Hair follicle dermal papilla cell (primary cell): ENCODE measurements around the gene BNC1. TPM values are rescaled to one million over a fixed set of nuclear protein-coding genes. Genes with fewer than 3 reads are reported as not detected.

ENCODE experiments used
- total RNA-seq: library from RNA; depleted of rRNA; stranded (reverse); fragments of >200 nt; gene quantifications from 2 replicates; pipeline ENCODE4 v1.2.3, GENCODE V29; 2012

Gene BNC1, protein sequence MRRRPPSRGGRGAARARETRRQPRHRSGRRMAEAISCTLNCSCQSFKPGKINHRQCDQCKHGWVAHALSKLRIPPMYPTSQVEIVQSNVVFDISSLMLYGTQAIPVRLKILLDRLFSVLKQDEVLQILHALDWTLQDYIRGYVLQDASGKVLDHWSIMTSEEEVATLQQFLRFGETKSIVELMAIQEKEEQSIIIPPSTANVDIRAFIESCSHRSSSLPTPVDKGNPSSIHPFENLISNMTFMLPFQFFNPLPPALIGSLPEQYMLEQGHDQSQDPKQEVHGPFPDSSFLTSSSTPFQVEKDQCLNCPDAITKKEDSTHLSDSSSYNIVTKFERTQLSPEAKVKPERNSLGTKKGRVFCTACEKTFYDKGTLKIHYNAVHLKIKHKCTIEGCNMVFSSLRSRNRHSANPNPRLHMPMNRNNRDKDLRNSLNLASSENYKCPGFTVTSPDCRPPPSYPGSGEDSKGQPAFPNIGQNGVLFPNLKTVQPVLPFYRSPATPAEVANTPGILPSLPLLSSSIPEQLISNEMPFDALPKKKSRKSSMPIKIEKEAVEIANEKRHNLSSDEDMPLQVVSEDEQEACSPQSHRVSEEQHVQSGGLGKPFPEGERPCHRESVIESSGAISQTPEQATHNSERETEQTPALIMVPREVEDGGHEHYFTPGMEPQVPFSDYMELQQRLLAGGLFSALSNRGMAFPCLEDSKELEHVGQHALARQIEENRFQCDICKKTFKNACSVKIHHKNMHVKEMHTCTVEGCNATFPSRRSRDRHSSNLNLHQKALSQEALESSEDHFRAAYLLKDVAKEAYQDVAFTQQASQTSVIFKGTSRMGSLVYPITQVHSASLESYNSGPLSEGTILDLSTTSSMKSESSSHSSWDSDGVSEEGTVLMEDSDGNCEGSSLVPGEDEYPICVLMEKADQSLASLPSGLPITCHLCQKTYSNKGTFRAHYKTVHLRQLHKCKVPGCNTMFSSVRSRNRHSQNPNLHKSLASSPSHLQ
- 20.3 and 37.4 TPM in 2 replicates for total RNA-seq

DNA sequence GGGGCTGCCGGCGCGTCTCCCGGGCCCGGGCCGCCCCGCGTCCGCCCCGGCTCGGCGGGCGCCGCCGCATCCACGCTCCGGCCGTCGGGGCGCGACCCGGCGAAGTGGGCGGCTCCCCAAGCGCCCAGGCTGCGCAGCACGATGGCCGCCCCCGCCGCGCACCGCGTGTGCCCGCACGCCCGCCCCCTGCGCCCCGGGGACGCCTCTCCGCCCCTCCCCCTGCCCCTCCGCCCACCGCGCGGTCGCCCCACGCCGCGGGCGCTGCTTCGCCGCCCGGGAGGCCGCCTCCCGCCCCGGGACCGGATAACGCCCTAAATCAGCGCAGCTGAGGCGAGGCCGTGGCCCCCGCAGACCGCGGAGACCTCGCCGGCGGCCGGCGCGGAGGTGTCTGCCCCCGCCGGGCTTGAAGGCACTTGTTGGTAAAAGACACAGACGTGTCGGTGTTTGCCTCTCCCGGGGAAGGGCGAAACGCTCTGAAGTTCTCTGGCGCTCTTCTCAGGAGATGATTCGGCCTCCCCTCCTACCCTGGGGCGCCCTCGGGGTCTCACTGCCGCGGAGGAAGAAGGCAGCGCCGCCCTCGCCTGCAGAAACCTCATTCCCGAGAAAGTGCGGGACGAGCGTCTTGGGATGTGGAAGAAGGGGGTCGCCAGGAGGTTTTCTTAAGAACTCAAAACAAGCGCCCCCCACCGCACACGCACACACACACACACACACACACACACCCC, at the start of gene BNC1:
BNC1 (minus strand) TSS at position 106 of the 725 bp plus-strand sequence; CDS start at position 70, 36 bp downstream.

GRCh38 chr15:83207660-83208366, 76.7 kb downstream of the BNC1 start, which contains the start of gene HDGFL3:
Gene HDGFL3, minus strand, starts transcription at chr15:83207823. Its CDS starts 409 bp downstream, at chr15:83207414.

Other genes with a start within 250 kb of the BNC1 start
- gene BTBD1, start 217.4 kb downstream of the BNC1 start, total RNA-seq, result 75.0 and 89.6 TPM in 2 replicates
- 0.16 TPM in 1 of 2 replicates, not detected in the other for gene TM6SF1, start 177.0 kb downstream of the BNC1 start, total RNA-seq
- gene HDGFL3, start 76.8 kb downstream of the BNC1 start, total RNA-seq, result 29.8 and 38.6 TPM in 2 replicates
- gene SH3GL3, start 162.7 kb upstream of the BNC1 start, total RNA-seq, result 0.24 TPM in 1 of 2 replicates, not detected in the other